HG02981 (cell line): ENCODE results near the gene KCNAB3.
"Not testable (repeated sequence)": the region's sequence is repeated elsewhere in the genome, so short reads cannot be mapped to it uniquely, and the experiment has no call there.

ENCODE experiments used
- ATAC-seq: cut with Tn5 transposase; IDR thresholded peaks from one replicate; pipeline ENCODE4 v1.9.1; 2021; ENCODE audit warnings: mild to moderate bottlenecking, moderate library complexity; ENCODE audit not compliant: unreplicated experiment

KCNAB3 gene

DNA sequence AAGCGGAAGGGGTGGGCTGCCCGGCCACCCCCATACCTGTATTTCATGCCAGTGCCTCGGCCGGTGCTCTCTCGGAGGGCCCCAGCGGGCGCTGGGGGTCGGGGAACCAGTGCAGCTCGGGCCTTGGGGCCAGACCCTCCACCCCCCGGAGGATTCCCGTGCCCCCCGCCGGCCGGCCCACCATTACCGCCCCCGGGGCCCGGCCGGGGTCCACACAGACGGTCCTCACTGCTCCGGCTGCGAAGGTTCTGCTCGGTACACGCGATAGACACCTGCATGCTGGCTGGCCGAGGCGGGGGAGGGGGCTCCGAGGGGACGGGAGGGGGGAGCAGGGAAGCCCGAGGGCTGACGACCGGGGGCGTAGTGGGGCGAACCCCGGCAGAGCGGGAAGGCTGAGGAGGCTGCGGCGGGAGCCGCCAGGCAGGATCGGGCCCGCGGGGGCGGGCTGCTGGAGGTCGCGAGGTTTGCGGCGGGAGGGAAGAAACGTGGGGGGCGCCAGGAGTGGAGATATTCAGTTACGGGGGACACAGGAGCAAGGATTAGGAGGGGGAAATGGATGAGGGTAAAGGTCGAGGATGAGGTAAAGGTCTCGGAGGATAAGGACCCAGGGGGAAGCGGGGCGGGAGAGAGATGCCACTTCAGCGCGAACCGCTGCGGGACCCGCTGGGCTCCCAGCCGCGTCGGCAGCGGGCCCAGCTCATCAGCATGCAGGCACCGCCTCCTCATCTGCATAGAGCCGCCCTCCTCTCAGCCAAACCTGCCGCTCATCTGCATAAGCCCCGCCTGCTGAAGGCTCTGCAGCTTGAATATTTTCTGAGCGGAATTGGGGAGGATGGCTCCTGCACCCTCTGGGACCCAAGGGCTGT lies at the start of gene KCNAB3:
Gene KCNAB3, minus strand, starts transcription at position 699 of the 866 bp plus-strand sequence. Its CDS starts 421 bp downstream, at position 278.
- ATAC-seq: no peak

DNA sequence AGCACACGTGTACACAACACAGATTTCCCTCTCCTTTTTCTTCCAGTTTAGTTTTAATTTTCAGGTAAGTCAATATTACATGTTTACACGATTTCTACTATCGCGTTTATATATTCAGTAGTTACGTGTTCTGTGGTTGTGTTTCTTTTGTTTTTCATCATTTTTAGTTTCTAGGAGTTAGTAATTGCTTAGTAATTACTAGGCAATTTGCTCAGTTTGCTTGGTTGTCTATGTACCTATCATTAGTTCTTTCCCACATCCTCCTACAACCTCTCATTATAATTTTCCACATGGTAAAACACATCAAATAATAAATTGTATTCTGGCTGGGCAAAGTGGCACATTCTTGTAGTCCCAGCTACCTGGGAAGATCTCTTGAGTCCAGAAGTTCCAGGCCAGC lies 48.1 kb upstream of the KCNAB3 start:
- no peak for ATAC-seq

DNA sequence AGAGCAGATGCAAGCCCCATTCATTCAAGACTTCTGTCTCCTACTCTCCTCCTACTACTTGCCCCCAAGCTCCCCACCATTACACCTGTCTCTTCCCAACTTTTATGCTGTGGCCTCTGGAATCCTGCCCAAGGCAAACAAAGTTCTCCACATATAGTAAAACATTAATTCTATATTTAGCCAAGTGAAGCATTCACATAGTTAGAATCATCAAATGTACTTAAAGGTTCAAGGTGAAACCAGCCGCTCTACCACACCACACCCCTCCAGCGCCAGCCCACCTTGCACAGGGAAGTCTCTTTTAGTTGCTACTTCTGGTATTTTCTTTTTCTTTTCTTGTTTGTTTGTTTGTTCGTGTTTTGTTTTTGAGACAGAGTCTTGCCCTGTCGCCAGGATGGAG lies 47.4 kb upstream of the KCNAB3 start:
- no peak for ATAC-seq

DNA sequence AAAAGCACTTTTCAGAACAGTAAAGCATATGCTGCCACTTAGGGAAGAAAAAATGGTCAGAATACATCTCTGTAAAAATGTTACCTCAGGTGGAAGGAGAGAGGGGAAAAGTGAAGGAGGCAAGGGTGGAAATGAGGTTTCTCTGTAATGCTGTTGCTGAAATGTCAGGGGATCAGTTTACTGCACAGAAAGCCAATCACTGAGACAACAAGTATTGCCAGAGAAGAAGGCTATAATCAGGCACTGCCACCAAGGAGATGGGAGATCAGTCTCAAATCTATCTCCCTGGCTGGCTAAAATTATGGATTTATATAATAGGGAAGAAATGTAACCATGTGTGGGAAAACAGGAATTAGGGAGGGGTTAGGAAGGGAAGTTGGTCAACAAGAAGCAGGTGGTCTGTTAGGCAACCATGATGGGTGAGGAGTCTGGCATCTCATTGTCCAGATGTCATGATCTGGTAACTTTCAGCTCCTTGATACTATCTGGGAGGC lies 45.0 kb upstream of the KCNAB3 start:
- no peak for ATAC-seq

DNA sequence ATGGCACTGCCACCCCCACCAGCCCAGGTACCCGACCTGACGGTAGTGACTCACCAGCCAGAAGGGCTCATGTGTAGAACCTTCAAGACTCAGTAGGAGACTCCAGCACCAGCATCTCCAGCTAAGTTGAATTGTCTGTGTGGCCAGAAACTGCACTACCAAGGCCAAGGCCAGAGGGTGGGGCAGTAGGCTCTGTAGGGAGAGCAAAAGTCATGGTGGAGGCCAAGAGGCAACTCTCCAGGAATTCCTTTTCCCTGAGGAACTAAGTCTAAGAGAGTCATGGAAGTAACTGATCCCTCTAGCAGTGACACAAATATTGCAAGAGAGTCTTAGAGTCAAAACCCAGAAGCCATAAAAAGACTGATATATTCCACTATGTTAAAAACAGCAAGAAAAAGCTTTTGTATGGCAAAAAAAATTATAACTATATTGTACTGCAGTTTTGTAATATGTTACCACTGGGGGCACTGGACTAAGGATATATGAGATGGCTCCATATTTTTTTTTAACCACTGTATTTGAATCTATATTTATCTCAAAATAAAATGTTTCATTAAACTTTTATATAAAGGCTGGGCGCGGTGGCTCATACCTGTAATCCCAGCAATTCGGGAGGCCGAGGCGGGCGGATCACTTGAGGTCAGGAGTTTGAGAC lies 42.6 kb upstream of the KCNAB3 start:
- ATAC-seq: no peak

DNA sequence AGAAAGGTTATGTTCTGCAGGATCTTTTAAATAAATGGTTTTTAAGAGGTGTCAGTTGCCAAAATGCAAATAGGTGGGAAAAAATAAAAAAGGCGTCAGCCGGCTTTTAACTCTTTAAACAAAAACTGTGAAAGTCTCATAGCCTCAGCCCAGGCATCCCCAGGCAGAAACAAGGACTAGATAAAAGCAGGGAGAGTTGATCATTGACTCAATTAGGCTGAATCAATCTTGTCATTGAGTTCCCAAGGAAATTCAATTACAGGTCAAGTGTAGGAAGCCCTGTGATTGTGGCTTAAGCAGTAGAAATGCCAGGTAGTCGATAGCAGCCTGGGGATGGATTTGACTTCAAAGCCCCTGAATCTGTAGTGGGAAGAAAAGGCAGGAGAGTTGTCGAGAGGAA lies 42.0 kb upstream of the KCNAB3 start:
- no peak for ATAC-seq

DNA sequence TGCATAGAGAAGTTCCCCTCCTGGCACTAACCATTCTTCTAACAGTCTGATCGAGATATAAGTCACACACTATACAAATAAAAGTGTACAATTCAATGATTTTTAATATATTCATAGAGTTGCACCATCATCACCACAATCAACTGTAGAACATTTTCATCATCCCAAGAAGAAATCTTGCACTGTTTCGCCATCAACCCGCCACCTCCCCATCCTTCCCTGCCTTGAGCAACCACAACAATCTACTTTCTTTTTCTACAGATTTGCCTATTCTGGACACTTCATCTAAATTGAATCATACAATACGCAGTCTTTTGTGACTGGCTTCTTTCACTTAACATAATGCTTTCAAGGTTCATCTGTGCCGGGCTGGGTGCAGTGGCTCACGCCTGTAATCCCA lies 39.8 kb upstream of the KCNAB3 start:
- ATAC-seq: no peak

DNA sequence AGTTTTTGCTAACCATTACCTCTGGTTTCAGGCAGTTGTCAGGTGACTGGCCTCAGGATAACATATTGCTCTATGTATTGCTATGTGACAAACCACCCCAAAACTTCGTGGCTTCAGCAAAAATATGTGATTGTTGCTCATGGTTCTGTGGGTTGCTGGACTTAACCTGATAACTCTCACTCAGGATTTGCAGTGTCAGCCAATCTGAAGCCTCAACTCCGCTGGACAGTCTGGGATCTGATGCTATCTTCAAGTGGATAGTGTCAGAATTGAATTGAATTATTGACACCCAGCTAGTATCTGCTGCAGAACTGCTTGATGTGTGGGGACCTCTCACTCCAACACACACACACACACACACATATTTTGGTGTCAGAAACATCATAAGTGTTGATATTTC lies 38.1 kb upstream of the KCNAB3 start:
- no peak for ATAC-seq

DNA sequence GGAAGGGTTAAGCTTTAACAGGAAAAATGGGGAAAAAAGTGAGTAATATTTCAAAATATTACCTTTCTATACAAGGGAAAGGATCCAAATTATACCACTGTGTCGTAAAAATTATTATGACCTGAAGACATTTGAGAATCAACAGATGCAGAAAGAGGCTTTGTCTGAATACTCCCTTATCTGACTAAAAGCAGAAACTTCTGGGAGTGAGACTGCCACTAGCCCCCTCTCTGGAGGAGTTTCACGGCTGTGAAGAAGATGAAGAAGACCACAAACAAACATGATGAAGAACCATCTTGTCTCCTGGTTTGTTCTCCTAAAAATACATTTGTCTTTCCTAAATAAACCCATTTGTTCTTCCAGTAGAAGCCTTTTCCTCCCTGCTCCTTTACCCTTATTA lies 31.8 kb upstream of the KCNAB3 start:
- ATAC-seq: no peak

DNA sequence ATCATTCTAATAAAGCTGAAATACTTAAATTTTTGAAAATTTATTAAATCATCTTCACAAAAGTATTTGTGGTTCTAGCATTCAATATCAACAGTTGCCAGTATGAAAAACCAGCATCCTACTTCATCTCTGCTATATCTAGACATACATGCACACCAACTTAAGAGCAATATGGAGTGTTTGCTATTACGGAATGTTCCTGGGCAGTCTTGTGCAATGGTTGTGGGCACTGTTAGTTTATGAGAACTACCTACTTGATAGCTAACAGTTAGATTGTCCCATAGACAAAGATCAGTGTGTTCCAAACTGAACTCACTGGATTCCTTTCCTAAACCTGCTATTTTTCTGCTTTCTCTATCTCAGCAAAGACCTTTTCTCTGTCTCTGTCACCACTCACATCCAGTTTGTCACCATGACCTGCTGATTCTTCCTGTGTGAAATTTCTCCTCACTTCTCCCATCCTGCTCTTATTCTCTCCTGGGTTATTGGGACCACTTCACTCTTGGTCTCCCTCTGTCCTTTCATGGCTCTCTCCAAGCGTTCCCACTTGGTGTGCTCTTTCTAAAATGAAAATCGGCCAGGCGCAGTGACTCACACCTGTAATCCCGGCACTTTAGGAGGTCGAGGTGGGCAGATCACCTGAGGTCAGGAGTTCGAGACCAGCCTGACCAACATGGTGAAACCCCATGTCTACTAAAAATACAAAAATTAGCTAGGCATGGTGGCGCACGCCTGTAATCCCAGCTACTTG lies 30.0 kb upstream of the KCNAB3 start:
- no peak for ATAC-seq

DNA sequence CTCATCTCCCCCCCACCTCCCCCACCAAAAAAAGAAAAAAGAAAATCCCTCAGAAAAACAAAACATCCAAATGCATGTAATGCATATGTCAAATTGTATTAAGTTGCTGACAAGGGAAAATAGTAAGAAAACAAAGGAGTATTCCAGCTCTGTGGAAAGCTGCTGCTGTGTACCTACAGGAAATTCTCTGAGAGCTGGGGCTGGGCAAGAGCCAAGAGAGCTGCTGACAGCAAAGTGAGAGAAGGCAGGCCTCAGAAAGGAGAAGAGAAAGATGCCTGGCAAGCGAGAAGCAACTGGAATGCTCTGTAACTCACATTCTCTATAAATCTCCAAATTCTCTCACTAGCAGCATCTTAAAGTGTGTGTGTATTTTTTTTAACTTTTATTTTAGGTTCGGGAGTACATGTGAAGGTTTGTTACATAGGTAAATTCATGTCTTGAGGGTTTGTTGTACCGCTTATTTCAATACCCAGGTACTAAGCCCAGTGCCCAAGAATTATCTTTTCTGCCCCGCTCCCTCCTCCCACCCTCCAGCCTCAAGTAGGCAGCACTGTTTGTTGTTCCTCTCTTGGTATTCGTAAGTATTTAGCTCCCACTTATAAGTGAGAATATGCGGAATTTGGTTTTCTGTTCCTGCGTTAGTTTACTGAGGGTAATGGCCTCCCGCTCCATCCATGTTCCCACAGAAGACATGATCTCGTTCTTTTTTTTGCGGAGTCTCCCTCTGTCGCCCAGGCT lies 26.7 kb upstream of the KCNAB3 start:
- ATAC-seq: no peak

DNA sequence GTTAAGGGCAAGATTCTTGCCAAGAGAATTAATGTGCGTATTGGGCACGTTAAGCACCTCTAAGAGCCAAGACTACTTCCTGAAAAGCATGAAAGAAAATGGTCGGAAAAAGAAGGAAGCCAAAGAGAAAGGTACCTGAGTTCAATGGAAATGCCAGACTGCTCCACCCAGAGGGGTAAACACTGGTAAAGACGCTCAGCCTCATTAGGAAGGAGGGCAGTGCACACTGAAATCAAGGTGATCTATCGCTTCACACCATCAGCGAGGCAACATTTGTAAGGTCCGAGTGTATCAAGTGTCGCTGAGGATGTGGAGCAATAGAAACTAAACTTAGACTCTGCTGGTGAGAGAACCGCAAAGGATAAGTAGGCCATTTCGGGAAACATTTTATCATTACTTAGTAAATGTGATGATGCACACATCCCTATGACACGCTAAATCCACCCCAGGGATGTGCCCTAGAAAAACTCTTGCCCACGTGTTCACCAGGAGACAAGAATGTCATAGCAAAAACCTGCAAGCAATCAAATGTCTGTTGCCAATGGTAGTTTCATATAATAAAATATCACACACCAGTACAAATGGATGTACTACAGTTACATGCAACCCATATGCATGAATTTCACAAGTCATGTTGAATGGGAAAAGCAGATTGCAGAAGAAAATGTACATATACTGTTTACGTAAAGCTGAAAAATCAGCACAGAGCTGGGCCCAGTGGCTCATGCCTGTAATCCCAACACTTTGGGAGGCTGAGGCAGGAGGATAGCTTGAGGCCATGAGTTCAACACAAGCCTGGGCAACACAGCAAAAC lies 26.0 kb upstream of the KCNAB3 start:
- ATAC-seq: no peak

DNA sequence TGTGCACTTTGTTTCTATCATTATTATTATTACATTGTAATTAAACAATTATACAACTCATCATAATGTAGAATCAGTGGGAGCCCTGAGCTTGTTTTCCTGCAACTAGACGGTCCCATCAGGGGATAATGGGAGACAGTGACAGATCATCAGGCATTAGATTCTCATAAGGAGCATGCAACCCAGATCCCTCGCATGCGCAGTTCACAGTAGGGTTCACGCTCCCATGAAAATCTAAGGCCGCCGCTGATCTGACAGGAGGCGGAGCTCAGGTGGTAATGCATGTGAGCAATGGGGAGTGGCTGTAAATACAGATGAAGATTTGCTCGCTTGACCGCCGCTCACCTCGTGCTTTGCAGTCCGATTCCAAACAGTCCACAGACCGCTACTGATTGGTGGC lies 23.6 kb upstream of the KCNAB3 start:
- ATAC-seq: not testable (repeated sequence)

DNA sequence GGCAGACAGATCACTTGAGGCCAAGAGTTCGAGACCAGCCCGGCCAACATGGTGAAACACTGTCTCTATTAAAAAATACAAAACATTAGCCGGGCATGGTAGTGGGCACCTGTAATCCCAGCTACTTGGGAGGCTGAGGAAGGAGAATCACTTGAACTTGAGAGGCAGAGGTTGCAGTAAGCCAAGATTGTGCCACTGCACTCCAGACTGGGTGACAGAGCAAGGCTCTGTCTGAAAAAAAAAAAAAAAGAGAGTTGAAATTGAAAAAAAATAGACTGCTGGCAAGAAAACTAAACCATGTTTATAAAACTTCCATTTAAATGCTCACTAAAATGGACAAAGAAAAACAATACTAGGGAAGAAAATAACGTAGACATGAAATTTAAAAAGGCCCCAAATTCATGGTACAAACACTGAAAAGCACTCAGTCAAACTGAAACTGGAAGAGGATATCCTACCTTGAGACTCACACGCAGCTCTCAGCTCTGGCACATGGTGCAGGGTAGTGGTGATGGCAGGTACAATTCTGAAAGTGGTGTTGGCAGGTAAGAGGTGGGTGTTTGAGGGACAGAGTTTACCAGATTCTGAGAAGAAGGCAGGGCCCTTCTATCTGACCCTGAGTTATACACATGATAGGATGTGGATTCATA lies 21.6 kb upstream of the KCNAB3 start:
- ATAC-seq: peak; percentile 74

DNA sequence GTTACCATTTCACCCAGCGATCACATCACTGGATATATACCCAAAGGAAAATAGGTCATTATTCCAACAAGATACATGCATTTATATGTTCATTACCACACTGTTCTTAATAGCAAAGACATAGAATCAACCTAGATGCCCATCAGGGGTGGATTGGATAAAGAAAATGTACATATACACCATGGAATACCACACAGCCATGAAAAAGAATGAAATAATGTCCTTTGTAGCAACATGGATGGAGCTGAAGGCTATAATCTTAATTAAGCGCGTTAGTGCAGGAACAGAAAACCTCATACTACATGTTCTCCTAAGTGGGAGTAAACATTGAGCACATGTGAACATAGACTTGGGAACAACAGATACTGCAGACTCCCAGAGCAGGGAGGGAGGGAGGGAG lies 20.9 kb upstream of the KCNAB3 start:
- no peak for ATAC-seq

DNA sequence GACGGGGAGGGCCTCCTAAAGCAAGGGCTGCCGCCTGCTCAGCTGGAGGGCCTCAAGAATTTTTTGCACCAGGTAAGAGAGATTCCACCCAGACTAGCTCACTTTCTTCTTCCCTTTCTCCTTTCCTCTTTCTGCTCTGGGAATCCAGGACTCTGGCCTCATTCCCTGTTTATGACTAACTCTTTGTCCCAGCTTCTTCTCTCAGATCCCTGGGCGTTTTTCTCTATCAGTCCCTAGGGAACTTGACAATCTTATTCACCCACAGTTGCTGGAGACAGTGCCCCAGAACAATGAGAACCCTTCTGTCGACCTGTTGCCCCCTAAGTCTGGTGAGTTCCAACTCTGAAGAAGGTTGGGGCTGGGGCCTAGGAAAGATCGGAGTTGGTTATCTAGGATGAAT lies 18.0 kb upstream of the KCNAB3 start:
- ATAC-seq: no peak

DNA sequence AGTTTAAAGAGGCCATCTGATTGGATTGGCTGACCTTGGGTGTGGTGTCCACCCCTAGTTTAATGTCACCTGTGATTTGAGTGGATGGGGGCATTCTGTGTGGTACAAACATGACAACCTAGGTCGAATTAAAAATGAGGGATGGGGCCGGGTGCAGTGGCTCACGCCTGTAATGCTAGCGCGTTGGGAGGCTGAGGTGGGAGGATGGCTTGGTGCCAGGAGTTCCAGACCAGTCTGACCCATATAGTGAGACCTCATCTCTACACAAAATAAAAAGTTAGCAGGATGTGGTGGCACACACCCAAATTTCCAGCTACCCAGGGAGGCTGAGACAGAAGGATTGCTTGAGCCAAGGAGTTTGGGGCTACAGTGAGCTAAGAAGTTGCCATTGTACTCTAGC lies 16.8 kb upstream of the KCNAB3 start:
- no peak for ATAC-seq

DNA sequence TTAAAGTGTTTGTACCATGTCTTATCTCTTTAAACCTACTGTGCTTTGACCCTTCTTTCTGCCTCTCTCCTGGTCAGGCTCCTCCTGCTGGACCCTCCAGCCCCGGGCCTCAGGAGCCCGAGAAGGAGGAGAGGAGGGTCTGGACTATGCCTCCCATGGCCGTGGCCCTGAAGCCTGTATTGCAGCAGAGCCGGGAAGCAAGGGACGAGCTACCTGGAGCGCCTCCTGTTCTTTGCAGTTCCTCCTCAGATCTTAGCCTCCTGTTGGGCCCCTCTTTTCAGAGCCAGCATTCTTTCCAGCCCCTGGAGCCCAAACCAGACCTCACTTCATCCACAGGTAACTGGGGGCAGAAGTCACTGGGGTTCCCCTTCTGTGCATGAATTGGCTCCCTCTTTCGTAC lies 16.0 kb upstream of the KCNAB3 start:
- ATAC-seq: no peak

DNA sequence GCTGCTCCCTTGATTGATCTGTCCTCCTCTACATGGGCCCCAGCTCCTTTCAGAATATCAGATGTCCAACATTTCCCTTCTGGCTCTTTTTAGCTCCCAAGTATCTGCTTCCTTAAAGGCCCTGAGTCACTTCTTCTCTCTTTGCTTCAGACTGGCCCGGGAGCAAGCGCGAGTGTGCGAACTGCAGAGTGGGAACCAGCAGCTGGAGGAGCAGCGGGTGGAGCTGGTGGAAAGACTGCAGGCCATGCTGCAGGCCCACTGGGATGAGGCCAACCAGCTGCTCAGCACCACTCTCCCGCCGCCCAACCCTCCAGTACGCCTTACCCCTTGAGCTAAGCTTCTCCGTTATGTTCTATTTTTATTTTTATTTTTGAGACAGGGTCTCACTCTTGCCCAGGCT lies 14.7 kb upstream of the KCNAB3 start:
- no peak for ATAC-seq

DNA sequence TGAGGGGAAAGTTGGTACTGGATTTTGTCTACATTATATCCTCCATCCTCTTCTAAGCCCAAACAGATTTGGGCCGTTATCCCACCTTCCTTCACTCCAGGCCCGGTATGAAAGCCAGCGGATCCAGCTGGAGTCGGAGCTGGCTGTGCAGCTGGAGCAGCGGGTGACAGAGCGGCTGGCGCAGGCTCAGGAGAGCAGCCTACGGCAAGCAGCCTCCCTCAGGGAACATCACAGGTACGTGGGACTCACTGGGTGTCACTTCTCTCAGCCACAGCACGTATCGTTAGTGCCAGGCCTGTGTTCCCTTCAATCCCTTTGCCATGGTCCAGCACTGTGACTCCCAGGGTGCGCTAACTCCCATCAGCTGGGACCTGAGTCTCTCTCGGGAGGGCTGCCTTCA lies 13.6 kb upstream of the KCNAB3 start:
- ATAC-seq: no peak
